GM10248 (cell line): ENCODE results near the gene FKBP11.
"Not testable (repeated sequence)": the region's sequence is repeated elsewhere in the genome, so short reads cannot be mapped to it uniquely, and the experiment has no call there.

Source experiments
- CTCF ChIA-PET: fragments of 300-600 bp; sonication (Branson Sonifier 250); formaldehyde crosslinking; extraction: SDS; loops from one replicate; lab custom pipeline; 2021; ENCODE audit warnings: antibody characterized with exemption; lab: Yijun Ruan, JAX
- POLR2A ChIA-PET: fragments of 350-650 bp; sonication (Branson Sonifier 250); formaldehyde crosslinking; extraction: SDS; loops from one replicate; lab custom pipeline; 2020; ENCODE audit warnings: antibody characterized with exemption; lab: Yijun Ruan, JAX
- DNase-seq: peaks from one replicate; pipeline ENCODE4 v3.0.0; 2012; ENCODE audit errors: extremely low spot score
- TF ChIP-seq, protein P1 (sequence below): IDR thresholded peaks from 2 replicates; pipeline ENCODE4 v1.5.1; 2012; ENCODE audit warnings: mild to moderate bottlenecking, low read depth; ENCODE audit errors: extremely low read depth, missing control alignments, control extremely low read depth

The FKBP11 gene

DNA sequence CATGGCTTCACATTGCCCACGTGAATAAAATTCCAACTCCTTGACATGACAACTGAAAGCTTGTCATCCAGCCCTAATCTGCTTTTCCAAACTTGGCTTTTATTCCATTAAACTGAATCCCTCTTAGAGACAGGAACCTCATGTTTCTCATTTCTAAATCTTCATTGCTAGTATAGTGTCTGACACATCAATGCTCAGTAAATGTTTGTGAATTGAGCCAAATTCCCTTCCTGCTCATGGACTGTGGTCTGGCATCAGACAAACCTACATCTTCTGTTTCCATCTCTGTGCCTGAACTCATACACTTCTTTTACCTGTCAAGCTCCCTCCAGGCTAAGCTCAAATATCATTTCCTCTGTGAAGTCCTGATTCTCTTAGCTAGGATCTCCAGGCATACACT, 4.3 kb upstream of the FKBP11 start:
- CTCF ChIA-PET: interaction anchor here (0.7 to 2.6 kb wide), 16 partner anchors 9 to 114 kb away, joined by 3 to 12 read pairs (median 5); partner anchors contain the start of gene DDX23
- DNase-seq: no peak
- TF ChIP-seq, protein P1, sequence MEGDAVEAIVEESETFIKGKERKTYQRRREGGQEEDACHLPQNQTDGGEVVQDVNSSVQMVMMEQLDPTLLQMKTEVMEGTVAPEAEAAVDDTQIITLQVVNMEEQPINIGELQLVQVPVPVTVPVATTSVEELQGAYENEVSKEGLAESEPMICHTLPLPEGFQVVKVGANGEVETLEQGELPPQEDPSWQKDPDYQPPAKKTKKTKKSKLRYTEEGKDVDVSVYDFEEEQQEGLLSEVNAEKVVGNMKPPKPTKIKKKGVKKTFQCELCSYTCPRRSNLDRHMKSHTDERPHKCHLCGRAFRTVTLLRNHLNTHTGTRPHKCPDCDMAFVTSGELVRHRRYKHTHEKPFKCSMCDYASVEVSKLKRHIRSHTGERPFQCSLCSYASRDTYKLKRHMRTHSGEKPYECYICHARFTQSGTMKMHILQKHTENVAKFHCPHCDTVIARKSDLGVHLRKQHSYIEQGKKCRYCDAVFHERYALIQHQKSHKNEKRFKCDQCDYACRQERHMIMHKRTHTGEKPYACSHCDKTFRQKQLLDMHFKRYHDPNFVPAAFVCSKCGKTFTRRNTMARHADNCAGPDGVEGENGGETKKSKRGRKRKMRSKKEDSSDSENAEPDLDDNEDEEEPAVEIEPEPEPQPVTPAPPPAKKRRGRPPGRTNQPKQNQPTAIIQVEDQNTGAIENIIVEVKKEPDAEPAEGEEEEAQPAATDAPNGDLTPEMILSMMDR: no peak
- POLR2A ChIA-PET: no interaction called here

DNA sequence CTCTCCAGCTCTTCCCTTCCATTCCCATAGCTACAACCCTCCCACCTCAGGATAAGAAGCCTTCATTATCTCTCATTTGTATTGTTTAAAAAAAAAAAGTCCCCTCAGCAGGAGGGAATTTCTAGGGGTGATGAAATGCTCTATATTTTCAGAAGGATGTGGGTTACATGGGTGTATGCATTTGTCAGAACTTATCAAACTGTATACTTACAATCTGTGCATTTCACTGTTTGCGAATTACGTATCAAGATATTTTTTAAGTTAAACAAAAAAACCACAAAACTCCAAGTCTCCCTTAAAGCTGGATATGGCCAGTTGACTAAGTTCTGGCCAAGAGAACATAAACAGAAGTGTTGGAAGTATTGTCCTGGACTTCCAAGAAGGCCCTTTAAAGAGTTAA, 2.0 kb upstream of the FKBP11 start:
- CTCF ChIA-PET: interaction anchor here (1.4 to 9.7 kb wide), 5 partner anchors 9 to 61 kb away, joined by 4 to 111 read pairs (median 9); a partner anchor contains a TSS
- TF ChIP-seq, protein P1: no peak
- POLR2A ChIA-PET: interaction anchor here (0.6 kb wide), 2 partner anchors 33 to 73 kb away, joined by 3 to 7 read pairs; no protein-coding TSS in a partner anchor
- no peak for DNase-seq

DNA sequence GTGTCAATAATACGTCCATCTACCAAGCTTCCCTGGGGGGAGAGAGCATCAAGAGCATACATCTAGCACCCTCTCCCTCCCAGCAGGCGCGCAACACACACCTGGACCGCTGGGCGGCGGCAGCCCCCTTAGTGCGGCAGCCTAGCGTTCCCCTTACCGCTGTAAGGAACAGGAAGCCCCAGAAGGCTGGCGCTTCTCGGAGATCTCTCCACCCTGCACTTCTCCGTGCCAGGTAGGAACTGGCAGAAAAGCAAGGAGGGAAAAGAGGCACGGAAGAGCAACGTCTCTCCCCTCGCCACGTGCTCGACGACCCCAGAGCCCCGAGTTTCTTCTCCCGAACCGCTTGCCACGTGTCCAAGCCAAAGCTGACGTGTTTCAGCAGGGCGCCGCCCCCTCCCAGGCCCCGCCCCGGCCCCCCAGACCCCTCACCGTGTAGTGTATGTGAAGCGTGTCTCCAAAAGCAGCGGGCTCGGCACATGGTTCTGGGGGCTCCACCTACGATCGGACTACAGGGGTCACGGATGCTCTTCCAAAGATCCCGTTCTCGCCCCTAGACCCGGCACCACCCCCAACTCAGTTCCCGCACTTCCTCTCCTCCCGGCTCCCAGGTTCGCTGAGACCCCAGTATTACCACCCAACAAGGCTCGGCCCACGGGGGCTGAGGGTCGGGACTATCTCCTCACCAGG, 532 bp downstream of the FKBP11 start:
- TF ChIP-seq, protein P1: peak; percentile 77
- ChIA-PET CTCF (interaction anchor here (0.6 to 9.7 kb wide), 30 partner anchors 12 to 172 kb away, joined by 3 to 111 read pairs (median 5); partner anchors contain the start of genes DDX23, RND1 and WNT1), POLR2A (interaction anchor here (0.6 to 2.6 kb wide), 3 partner anchors 12 to 59 kb away, joined by 4 to 9 read pairs (median 8); partner anchors contain the start of gene RND1)
- peak; percentile 86 for DNase-seq

DNA sequence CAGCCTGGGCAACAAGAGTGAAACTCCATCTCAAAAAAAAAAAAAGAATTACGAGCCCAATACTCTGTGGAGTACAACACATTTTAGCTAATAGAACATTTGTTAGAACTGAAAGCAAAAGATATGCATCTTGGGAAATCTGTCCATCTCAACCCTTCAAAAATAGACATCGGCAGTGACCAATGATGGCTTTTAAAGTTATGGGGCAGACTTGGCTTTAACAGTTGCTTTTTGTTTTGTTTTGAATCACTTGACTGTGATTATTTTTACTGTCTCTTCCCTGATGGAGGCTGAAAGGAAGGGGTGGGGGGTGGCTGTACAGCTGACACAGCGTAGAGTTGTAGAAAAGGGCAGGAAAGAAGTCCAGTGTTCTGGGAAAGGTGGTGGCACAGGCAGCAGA, 2.2 kb downstream of the FKBP11 start:
- ChIA-PET CTCF (interaction anchor here (1.1 to 9.7 kb wide), 10 partner anchors 11 to 72 kb away, joined by 3 to 111 read pairs (median 25); partner anchors contain the start of gene WNT1), POLR2A (interaction anchor here (2.6 kb wide), 1 partner anchor 57 kb away, joined by 9 read pairs; the partner anchor contains the start of gene RND1)
- DNase-seq: no peak
- TF ChIP-seq, protein P1: no peak

DNA sequence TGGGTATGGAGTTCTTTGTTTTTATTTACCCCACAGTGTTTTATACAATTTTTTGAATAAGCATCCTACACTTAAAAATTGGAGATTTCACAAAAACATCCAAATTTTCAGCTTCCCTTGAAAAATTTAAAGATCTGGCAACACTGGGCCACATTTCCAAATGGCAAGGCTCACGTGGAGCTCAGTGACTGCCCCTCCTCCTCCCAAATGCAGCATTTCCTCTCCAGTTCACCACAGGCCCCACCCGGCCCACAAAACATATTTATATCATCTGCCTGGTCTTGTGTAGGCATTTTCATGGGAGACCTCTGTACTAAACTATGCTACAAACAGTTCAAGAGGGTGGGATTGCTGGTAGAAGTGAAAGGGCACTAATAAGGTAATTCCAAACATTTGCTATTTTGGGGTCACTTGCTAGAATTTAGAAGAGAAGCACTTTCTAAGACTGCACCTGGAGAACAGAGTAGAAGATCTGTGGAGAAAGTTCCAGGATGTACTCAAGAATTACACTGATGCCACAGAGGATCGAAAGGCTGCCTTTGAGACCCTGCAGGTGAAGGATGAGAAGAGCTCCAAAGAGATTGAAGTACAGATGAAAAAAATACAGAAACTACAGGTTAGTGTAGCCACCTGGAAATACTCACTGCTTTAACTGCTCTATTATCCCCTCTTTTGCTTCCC, 7.3 kb downstream of the FKBP11 start:
- DNase-seq: no peak
- CTCF ChIA-PET: interaction anchor here (1.2 to 2.0 kb wide), 2 partner anchors 14 to 19 kb away, joined by 3 to 7 read pairs; a partner anchor contains a TSS
- TF ChIP-seq, protein P1: no peak
- POLR2A ChIA-PET: no interaction called here

DNA sequence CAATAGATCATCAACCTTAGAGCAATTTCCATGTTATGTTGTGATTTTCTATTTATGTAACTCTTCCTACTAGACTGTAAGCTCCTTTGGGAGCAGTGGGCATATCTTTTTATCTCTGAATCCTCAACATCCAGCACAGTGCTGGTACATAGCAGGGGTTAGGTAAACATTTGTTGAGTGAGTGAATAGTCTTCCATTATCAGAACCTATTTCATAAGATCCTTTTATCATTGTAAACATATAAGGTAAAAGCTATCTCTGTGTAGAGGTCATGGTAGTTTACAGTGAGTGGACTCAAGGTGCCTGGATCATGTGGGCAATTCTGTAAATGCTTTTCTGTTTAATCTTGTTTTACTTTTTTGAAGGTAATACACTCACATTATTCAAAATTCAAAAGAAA, 15.1 kb downstream of the FKBP11 start:
- TF ChIP-seq, protein P1: no peak
- ChIA-PET CTCF (interaction anchor here (1.2 to 5.5 kb wide), 9 partner anchors 7 to 95 kb away, joined by 4 to 48 read pairs (median 6); partner anchors contain the start of genes FKBP11 and WNT1), POLR2A (no interaction called here)
- no peak for DNase-seq

DNA sequence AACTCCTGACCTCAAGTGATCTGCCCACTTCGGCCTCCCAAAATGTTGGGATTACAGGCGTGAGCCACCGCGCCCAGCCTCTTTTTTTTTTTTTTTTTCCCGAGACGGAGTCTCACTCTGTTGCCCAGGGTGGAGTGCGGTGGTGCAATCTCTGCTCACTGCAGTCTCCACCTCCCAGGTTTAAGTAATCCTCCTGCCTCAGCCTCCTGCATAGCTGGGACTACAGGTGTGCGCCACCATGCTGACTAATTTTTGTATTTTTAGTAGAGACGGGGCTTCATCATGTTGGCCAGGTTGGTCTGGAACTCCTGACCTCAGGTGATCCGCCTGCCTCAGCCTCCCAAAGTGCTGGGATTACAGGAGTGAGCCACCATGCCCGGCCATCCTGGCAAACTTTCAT, 15.6 kb downstream of the FKBP11 start:
- POLR2A ChIA-PET, DNase-seq: not testable (repeated sequence)
- CTCF ChIA-PET: interaction anchor here (1.2 to 5.5 kb wide), 7 partner anchors 14 to 87 kb away, joined by 4 to 48 read pairs (median 6); partner anchors contain the start of genes FKBP11 and WNT1
